Measurements from ENCODE around the gene BTNL8.

- TF ChIP-seq RCOR1 (IDR thresholded peaks at IDR 0.05; ENCODE audit: low read depth, low read length): no peak
- TF ChIP-seq EP300 (IDR thresholded peaks at IDR 0.05): no peak
- no peak for TF ChIP-seq CTCF (IDR thresholded peaks at IDR 0.05)
Measured at GRCh38 chr5:180932660-180933059, 33.7 kb downstream of the BTNL8 start.
